Choroid plexus epithelial cell (primary cell): Measurements from ENCODE around the gene IFITM2.
"Not testable (repeated sequence)": the region's sequence is repeated elsewhere in the genome, so short reads cannot be mapped to it uniquely, and the experiment has no call there.

Experiments
- DNase-seq: peaks from one replicate; pipeline ENCODE4 v3.0.0-alpha.2; 2010; ENCODE audit warnings: low read depth
- H3K4me3 ChIP-seq: 2 replicates; pipeline ENCODE4 v1.5.1; 2011; ENCODE audit warnings: low read depth, mild to moderate bottlenecking, control low read depth, low read length, moderate library complexity
- CTCF ChIP-seq: conservative IDR thresholded peaks from 2 replicates; pipeline ENCODE4 v1.5.1; 2011; ENCODE audit warnings: low read depth, mild to moderate bottlenecking, control low read depth, inconsistent platforms, low read length, moderate library complexity

IFITM2 gene

GRCh38 chr11:325796-326591 is 18.4 kb downstream of the IFITM2 start:
- no peak overlapping the region for H3K4me3 ChIP-seq
- TF ChIP-seq CTCF = no peak
- DNase-seq = no peak

- H3K4me3 ChIP-seq = no peak overlapping the region
- TF ChIP-seq CTCF = no peak
- DNase-seq = no peak
These were observed 18.9 kb downstream of the IFITM2 start for GRCh38 chr11:326592-326841.

GRCh38 chr11:326842-327580 is 19.4 kb downstream of the IFITM2 start:
- peak; percentile 94 for DNase-seq
- no peak for TF ChIP-seq CTCF
- peak overlapping the region; percentile 4 for H3K4me3 ChIP-seq

- no peak for DNase-seq
- TF ChIP-seq CTCF = no peak
- peak overlapping the region; percentile 4 for H3K4me3 ChIP-seq
These were observed 19.9 kb downstream of the IFITM2 start for GRCh38 chr11:327581-327923.

- no peak for TF ChIP-seq CTCF
- DNase-seq = no peak
- H3K4me3 ChIP-seq = no peak overlapping the region
These were observed 20.4 kb downstream of the IFITM2 start for GRCh38 chr11:328012-328411.

- not testable (repeated sequence) for DNase-seq, H3K4me3 ChIP-seq
These were observed 21.0 kb downstream of the IFITM2 start for GRCh38 chr11:328516-329100.

GRCh38 chr11:329886-330253 is 22.3 kb downstream of the IFITM2 start:
- no peak overlapping the region for H3K4me3 ChIP-seq
- DNase-seq = no peak
- no peak for TF ChIP-seq CTCF
